Measurements from ENCODE around the gene PEX11G.

DNA sequence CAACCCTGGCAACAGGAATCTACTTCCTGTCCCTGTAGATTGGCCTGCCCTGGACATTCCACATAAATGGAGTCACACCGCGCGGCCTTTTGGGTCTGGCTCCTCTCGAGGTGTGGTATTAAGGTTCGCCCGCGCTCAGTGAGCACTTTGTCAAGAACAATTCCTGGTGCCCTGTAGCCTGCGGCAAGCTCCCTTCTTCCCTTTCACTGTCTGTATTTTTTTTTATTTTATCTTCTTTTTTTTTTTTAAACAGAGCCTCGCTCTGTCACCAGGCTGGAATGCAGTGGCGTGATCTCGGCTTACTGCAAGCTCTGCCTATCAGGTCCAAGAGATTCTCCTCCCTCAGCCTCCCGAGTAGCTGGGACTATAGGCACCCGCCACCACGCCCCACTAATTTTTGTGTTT is 28.3 kb downstream of the PEX11G start:
- TF ChIP-seq GATA3 (IDR thresholded peaks at IDR 0.05; ENCODE audit: low read depth, low read length) = no peak
- no peak for TF ChIP-seq GATA2 (IDR thresholded peaks at IDR 0.05; ENCODE audit: low read depth, low read length)

All from SH-SY5Y (cell line).